ES-I3 (cell line): ENCODE data around the gene RPS6KA4.

Experiments
- H3K36me3 ChIP-seq: 2 replicates; pipeline ENCODE4 v1.6.1; 2013; ENCODE audit warnings: mild to moderate bottlenecking, low read length, control low read depth, moderate library complexity; ENCODE audit not compliant: insufficient read depth
- H3K4me1 ChIP-seq: 2 replicates; pipeline ENCODE4 v1.6.1; 2013; ENCODE audit warnings: mild to moderate bottlenecking, control low read depth, low read length; ENCODE audit not compliant: insufficient read depth
- H3K9ac ChIP-seq: 2 replicates; pipeline ENCODE4 v1.6.1; 2013; ENCODE audit warnings: low read depth, mild to moderate bottlenecking, low read length, moderate library complexity
- H3K9me3 ChIP-seq: 2 replicates; pipeline ENCODE4 v1.6.1; 2013; ENCODE audit warnings: mild to moderate bottlenecking, low read length, moderate library complexity; ENCODE audit not compliant: control insufficient read depth, insufficient read depth

RPS6KA4 gene

GRCh38 chr11:64389851-64390250 is 30.9 kb downstream of the RPS6KA4 start:
- Histone ChIP-seq H3K4me1 (peaks cover 3% of the 10 kb centered on the region; the same call in 1 of the 2 replicates), H3K36me3 (no peaks in the 10 kb centered on the region)

GRCh38 chr11:64390558-64390957 is 31.6 kb downstream of the RPS6KA4 start:
- H3K9me3 ChIP-seq, result no peaks in the 10 kb centered on the region
- no peak overlapping the region for H3K9ac ChIP-seq
- H3K36me3 ChIP-seq, result no peaks in the 10 kb centered on the region
- peaks cover 8% of the 10 kb centered on the region for H3K4me1 ChIP-seq

More at GRCh38 chr11:64389851-64390250, 30.9 kb downstream of the RPS6KA4 start:
- H3K9ac ChIP-seq, result no peak overlapping the region
- no peaks in the 10 kb centered on the region for H3K9me3 ChIP-seq

GRCh38 chr11:64391839-64392238 is 32.9 kb downstream of the RPS6KA4 start:
- H3K9ac ChIP-seq, result no peak overlapping the region
- H3K36me3 ChIP-seq, result no peaks in the 10 kb centered on the region
- peaks cover 17% of the 10 kb centered on the region for H3K4me1 ChIP-seq
- no peaks in the 10 kb centered on the region for H3K9me3 ChIP-seq

- no peaks in the 10 kb centered on the region for H3K9me3 ChIP-seq
- H3K9ac ChIP-seq, result peak overlapping the region; percentile 9
- peaks cover 17% of the 10 kb centered on the region for H3K4me1 ChIP-seq
- H3K36me3 ChIP-seq, result no peaks in the 10 kb centered on the region
Measured at GRCh38 chr11:64395545-64396078, 36.6 kb downstream of the RPS6KA4 start.

GRCh38 chr11:64396079-64396591 is 37.2 kb downstream of the RPS6KA4 start:
- no peaks in the 10 kb centered on the region for H3K9me3 ChIP-seq
- peaks cover 17% of the 10 kb centered on the region for H3K4me1 ChIP-seq
- H3K36me3 ChIP-seq, result no peaks in the 10 kb centered on the region
- peak overlapping the region; percentile 9; the same call in 1 of the 2 replicates for H3K9ac ChIP-seq

- Histone ChIP-seq H3K9me3 (no peaks in the 10 kb centered on the region), H3K4me1 (peaks cover 18% of the 10 kb centered on the region), H3K9ac (no peak overlapping the region), H3K36me3 (no peaks in the 10 kb centered on the region)
Measured at GRCh38 chr11:64400102-64400501, 41.1 kb downstream of the RPS6KA4 start.

- Histone ChIP-seq H3K4me1 (peaks cover 14% of the 10 kb centered on the region), H3K9me3 (no peaks in the 10 kb centered on the region), H3K36me3 (no peaks in the 10 kb centered on the region)
Measured at GRCh38 chr11:64400667-64401066, 41.7 kb downstream of the RPS6KA4 start.

GRCh38 chr11:64401775-64402174 is 42.8 kb downstream of the RPS6KA4 start:
- H3K9ac ChIP-seq, result no peak overlapping the region
- no peaks in the 10 kb centered on the region for H3K36me3 ChIP-seq
- peaks cover 11% of the 10 kb centered on the region; the same call in 1 of the 2 replicates for H3K4me1 ChIP-seq
- H3K9me3 ChIP-seq, result no peaks in the 10 kb centered on the region

More at GRCh38 chr11:64400667-64401066, 41.7 kb downstream of the RPS6KA4 start:
- H3K9ac ChIP-seq, result no peak overlapping the region

GRCh38 chr11:64403106-64403505 is 44.1 kb downstream of the RPS6KA4 start:
- Histone ChIP-seq H3K9ac (no peak overlapping the region), H3K4me1 (peaks cover 12% of the 10 kb centered on the region; the same call in 1 of the 2 replicates), H3K9me3 (no peaks in the 10 kb centered on the region), H3K36me3 (no peaks in the 10 kb centered on the region)

GRCh38 chr11:64406221-64406946 is 47.4 kb downstream of the RPS6KA4 start:
- H3K9ac ChIP-seq, result no peak overlapping the region
- H3K4me1 ChIP-seq, result peaks cover 12% of the 10 kb centered on the region; the same call in 1 of the 2 replicates
- no peaks in the 10 kb centered on the region for H3K36me3 ChIP-seq
- no peaks in the 10 kb centered on the region for H3K9me3 ChIP-seq

- Histone ChIP-seq H3K9me3 (no peaks in the 10 kb centered on the region), H3K36me3 (no peaks in the 10 kb centered on the region), H3K9ac (no peak overlapping the region), H3K4me1 (peaks cover 12% of the 10 kb centered on the region; the same call in 1 of the 2 replicates)
Measured at GRCh38 chr11:64407221-64407620, 48.3 kb downstream of the RPS6KA4 start.

- Histone ChIP-seq H3K36me3 (no peaks in the 10 kb centered on the region), H3K4me1 (peaks cover 12% of the 10 kb centered on the region; the same call in 1 of the 2 replicates), H3K9ac (no peak overlapping the region), H3K9me3 (no peaks in the 10 kb centered on the region)
Measured at GRCh38 chr11:64407630-64408029, 48.7 kb downstream of the RPS6KA4 start.

- H3K9ac ChIP-seq, result no peak overlapping the region
- peaks cover 5% of the 10 kb centered on the region; the same call in 1 of the 2 replicates for H3K4me1 ChIP-seq
- no peaks in the 10 kb centered on the region for H3K9me3 ChIP-seq
- no peaks in the 10 kb centered on the region for H3K36me3 ChIP-seq
Measured at GRCh38 chr11:64409278-64409677, 50.3 kb downstream of the RPS6KA4 start.

- H3K36me3 ChIP-seq, result no peaks in the 10 kb centered on the region
- no peak overlapping the region for H3K9ac ChIP-seq
- peaks cover 6% of the 10 kb centered on the region for H3K4me1 ChIP-seq
- H3K9me3 ChIP-seq, result no peaks in the 10 kb centered on the region
Measured at GRCh38 chr11:64409707-64410403, 50.9 kb downstream of the RPS6KA4 start.
